HCT116 (cell line): ENCODE results near the gene ECSCR. TPM values are rescaled to one million over a fixed set of nuclear protein-coding genes. Genes with fewer than 3 reads are reported as not detected.

Experiments
- ATAC-seq: fragments of 200-7000 bp; cut with Tn5 transposase; 2 replicates; pipeline ENCODE4 v1.9.1; 2020; ENCODE audit warnings: mild to moderate bottlenecking, moderate library complexity
- BruUV-seq: library from RNA; stranded (reverse); fragments of 400-500 nt; replicated peaks from 2 replicates; lab custom pipeline; 2021; lab: Mats Ljungman, UMichigan
- CTCF ChIA-PET: fragments of 300-600 bp; sonication (Branson Sonifier 250); formaldehyde crosslinking; loops from one replicate; lab custom pipeline; 2021; ENCODE audit warnings: antibody characterized with exemption; lab: Charles Lee
- POLR2A ChIA-PET: fragments of 300-600, 350-600 bp; sonication (Branson Sonifier 250); formaldehyde crosslinking; loops from one replicate; lab custom pipeline; 2021; ENCODE audit warnings: antibody characterized with exemption; lab: Charles Lee
- RAD21 ChIA-PET, 2 experiments: fragments of 300-600 bp; sonication (Branson Sonifier 250); formaldehyde crosslinking; loops; one replicate each; lab custom pipeline; 2023; ENCODE audit warnings: low total read pairs in 2 of 2; ENCODE audit not compliant: uncharacterized antibody in 2 of 2, unreplicated experiment in 2 of 2, low non-redundant PET in 1 of 2; lab: Charles Lee
- DNase-seq: peaks from one replicate; pipeline ENCODE4 v3.0.0-alpha.2; 2010; ENCODE audit warnings: low read depth, low spot score
- H2AFZ ChIP-seq: fragments of 200-600 bp; shearing (Covaris generic), sonication (generic); 2 replicates; pipeline ENCODE4 v1.6.1; 2017; ENCODE audit warnings: low read depth, mixed run types, mixed read lengths, antibody characterized with exemption, low read length; ENCODE audit not compliant: poor library complexity, severe bottlenecking
- H3K27ac ChIP-seq: 2 replicates; pipeline ENCODE4 v1.5.1; 2012; ENCODE audit warnings: low read depth, low read length
- H3K27me3 ChIP-seq: fragments of 200-600 bp; sonication (generic); 2 replicates; pipeline ENCODE4 v1.6.1; 2016; ENCODE audit warnings: mixed run types, low read length, mixed read lengths; ENCODE audit not compliant: insufficient read depth
- H3K36me3 ChIP-seq, 2 experiments: fragments of 200-500 bp in 1 of 2; fragments of 200-600 bp in 1 of 2; sonication (Bioruptor generic) in 1 of 2; sonication (generic) in 1 of 2; 2 replicates each; pipeline versions ENCODE4 v1.5.1 to v1.6.1; 2014 to 2016; ENCODE audit warnings: low read length in 2 of 2, inconsistent platforms in 1 of 2, mixed read lengths in 1 of 2, mixed run types in 1 of 2; ENCODE audit not compliant: insufficient read depth in 2 of 2, control insufficient read depth in 1 of 2
- H3K4me1 ChIP-seq, 2 experiments: fragments of 200-600 bp in 1 of 2; sonication (generic) in 1 of 2; 2 replicates each; pipeline versions ENCODE4 v1.5.1 to v1.6.1; 2012 to 2017; ENCODE audit warnings: low read length in 2 of 2, inconsistent platforms in 1 of 2, mild to moderate bottlenecking in 1 of 2, mixed read lengths in 1 of 2, mixed run types in 1 of 2, moderate library complexity in 1 of 2; ENCODE audit not compliant: insufficient read depth in 2 of 2, control insufficient read depth in 1 of 2
- H3K4me2 ChIP-seq: fragments of 200-600 bp; sonication (generic); 2 replicates; pipeline ENCODE4 v1.6.1; 2017; ENCODE audit warnings: mixed run types, low read length, mixed read lengths
- H3K4me3 ChIP-seq, 2 experiments: fragments of 200-600 bp in 1 of 2; sonication (generic) in 1 of 2; replicated peaks in 1 of 2; 2 replicates each; pipeline ENCODE4 v1.5.1; 2011 to 2016; ENCODE audit warnings: low read length in 2 of 2, control low read depth in 1 of 2, low read depth in 1 of 2, mild to moderate bottlenecking in 1 of 2, mixed read lengths in 1 of 2, mixed run types in 1 of 2
- H3K79me2 ChIP-seq: fragments of 200-600 bp; sonication (generic); 2 replicates; pipeline ENCODE4 v1.6.1; 2017; ENCODE audit warnings: mild to moderate bottlenecking, mixed run types, low read length, moderate library complexity, mixed read lengths; ENCODE audit not compliant: insufficient read depth
- H3K9ac ChIP-seq: fragments of 200-600 bp; sonication (generic); 2 replicates; pipeline ENCODE4 v1.6.1; 2016; ENCODE audit warnings: low read length, mixed read lengths
- H3K9me2 ChIP-seq: fragments of 200-600 bp; sonication (generic), shearing (Covaris generic); 2 replicates; pipeline ENCODE4 v1.6.1; 2017; ENCODE audit warnings: mixed run types, mild to moderate bottlenecking, moderate library complexity; ENCODE audit not compliant: insufficient read depth
- H3K9me3 ChIP-seq, 2 experiments: fragments of 200-500 bp in 1 of 2; fragments of 200-600 bp in 1 of 2; sonication (Bioruptor generic) in 1 of 2; sonication (generic) in 1 of 2; 2 replicates each; pipeline ENCODE4 v1.6.1; 2014 to 2017; ENCODE audit warnings: low read length in 2 of 2, mixed read lengths in 2 of 2, inconsistent platforms in 1 of 2, low read depth in 1 of 2, mild to moderate bottlenecking in 1 of 2, mixed run types in 1 of 2, moderate library complexity in 1 of 2; ENCODE audit not compliant: control insufficient read depth in 1 of 2, insufficient read depth in 1 of 2
- H4K20me1 ChIP-seq: fragments of 200-600 bp; sonication (generic), shearing (Covaris generic); 2 replicates; pipeline ENCODE4 v1.6.1; 2017; ENCODE audit warnings: mixed run types, mild to moderate bottlenecking, moderate library complexity; ENCODE audit not compliant: insufficient read depth
- EGR1 ChIP-seq: IDR thresholded peaks from 2 replicates; pipeline ENCODE4 v1.6.1; 2012; ENCODE audit warnings: low read depth
- RAD21 ChIP-seq: IDR thresholded peaks from 2 replicates; pipeline ENCODE4 v1.6.1; 2012; ENCODE audit warnings: low read depth, mild to moderate bottlenecking
- SIN3A ChIP-seq: IDR thresholded peaks from 2 replicates; pipeline ENCODE4 v1.6.1; 2012; ENCODE audit warnings: low read depth
- YY1 ChIP-seq: IDR thresholded peaks from 2 replicates; pipeline ENCODE4 v1.6.1; 2011; ENCODE audit warnings: low read length, low read depth, moderate library complexity, mild to moderate bottlenecking; ENCODE audit not compliant: insufficient replicate concordance; ENCODE audit errors: extremely low read depth
- ZFX ChIP-seq: fragments of 450-650 bp; IDR thresholded peaks from 2 replicates; pipeline ENCODE4 v1.6.1; 2017
- intact Hi-C: fragments of 100-400 bp; cut with micrococcal nuclease; formaldehyde crosslinking; loops from 2 replicates; pipeline ENCODE4 v1.10.0; 2022
- total RNA-seq: library from RNA; stranded (reverse); gene quantifications from one replicate; pipeline ENCODE4 v1.2.1, GENCODE V29; 2021; ENCODE audit not compliant: unreplicated experiment

The ECSCR gene
- total RNA-seq, 1 experiment from 2014 or later, result not detected

DNA sequence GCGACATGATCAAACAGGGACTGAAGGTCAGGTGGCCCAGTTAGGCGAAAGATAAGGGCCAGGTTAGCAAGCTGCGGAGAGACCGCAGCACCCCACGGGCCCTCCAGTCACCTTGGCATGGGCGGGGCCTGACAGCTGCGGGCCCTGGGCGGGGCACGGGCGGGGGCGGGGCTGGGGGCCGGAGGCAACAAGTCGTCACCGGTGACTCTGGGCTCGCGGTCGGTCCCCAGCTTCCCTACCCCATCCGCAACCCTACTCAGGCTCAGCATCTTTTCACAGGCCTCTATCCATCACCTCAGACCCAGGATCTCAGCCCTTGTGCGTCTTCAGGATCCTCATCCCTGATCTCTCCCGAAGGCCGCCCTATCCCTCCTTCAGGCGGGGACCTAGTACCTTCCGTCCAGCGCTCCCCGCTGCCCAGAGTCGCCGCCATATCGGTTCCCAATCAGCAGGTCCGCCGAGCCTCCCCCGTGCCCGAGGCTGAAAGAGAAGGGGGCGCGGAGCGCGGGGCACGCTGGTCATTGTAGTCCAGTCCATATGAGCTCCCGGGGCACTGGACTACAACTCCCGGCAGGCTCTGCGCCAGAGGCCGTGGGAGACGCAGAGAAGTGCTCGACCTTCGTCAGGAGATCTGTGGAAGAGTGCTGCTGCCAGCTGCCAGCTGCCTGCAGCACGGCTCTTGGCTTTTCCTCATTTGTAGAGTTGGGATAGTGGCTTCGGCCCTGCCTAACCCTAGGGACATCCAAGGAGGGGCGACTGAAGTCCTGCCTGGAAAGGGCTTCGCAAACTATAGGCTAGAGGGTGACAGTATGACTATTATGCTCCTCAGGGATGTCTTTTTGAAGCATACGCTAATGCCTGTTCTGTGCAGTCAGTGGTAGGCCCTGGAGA, 23.3 kb downstream of the ECSCR start, which contains the start of gene DNAJC18:
Gene DNAJC18 (minus strand): TSS at position 513 of the 891 bp plus-strand sequence. CDS start 80 bp downstream, at position 433.
- DNase-seq (peak; percentile 62), ATAC-seq (peak; percentile 96)
- no peak for TF ChIP-seq SIN3A
- peak; percentile 62 for TF ChIP-seq YY1
- TF ChIP-seq EGR1, result peak; percentile 74
- peak; percentile 28; the same call in 1 of the 2 replicates for TF ChIP-seq ZFX
- no peak for TF ChIP-seq RAD21
- Histone ChIP-seq H3K27me3 (no peaks in the 10 kb centered on the region), H2AFZ (peak within 1 kb of the TSS; percentile 95), H3K9ac (peak within 1 kb of the TSS; percentile 65), H3K9me2 (no peaks in the 10 kb centered on the region), H3K9me3 (no peaks in the 10 kb centered on the region), H3K4me2 (peak within 1 kb of the TSS; percentile 98), H3K27ac (peak within 1 kb of the TSS; percentile 70), H3K4me3 (peak within 1 kb of the TSS; percentile 82 to 86), H3K79me2 (no peaks in the 10 kb centered on the region), H4K20me1 (no peaks in the 10 kb centered on the region), H3K36me3 (no peaks in the 10 kb centered on the region), H3K4me1 (peaks cover 2 to 23% of the 10 kb centered on the region in 2 experiments; a peak in 3 of 4 replicates)
- ChIA-PET CTCF (interaction anchor here (0.7 to 1.1 kb wide), 3 partner anchors 74 to 80 kb away, joined by 3 to 7 read pairs (median 4); no protein-coding TSS in a partner anchor), POLR2A (interaction anchor here (0.8 to 1.2 kb wide), 3 partner anchors 43 to 122 kb away, joined by 3 to 4 read pairs (median 3); partner anchors contain the start of genes STING1 and UBE2D2), RAD21 (no interaction called here)
- intact Hi-C loops, result no loop called here
- no TSS peak for BruUV-seq

DNA sequence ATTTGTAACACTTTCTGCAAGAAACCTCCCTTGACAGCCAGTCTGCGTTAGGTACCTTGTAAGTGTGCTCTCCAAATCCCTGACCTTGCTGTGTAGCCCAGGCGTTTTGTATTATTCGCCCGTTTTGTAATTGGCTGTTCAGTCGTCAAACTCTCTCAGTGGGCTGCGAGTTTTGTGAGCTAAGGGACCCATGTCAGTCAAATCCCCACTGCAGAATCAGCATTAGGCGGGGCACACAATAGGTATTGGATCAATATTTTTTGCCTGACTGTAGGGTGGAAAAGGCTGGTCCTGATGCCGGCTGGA, 23.9 kb downstream of the ECSCR start:
- H3K4me3 ChIP-seq, result peak overlapping the region; percentile 82 to 86
- CTCF ChIA-PET, result no interaction called here
- TF ChIP-seq YY1, result no peak
- TF ChIP-seq, all 23 proteins: peak for 0
- POLR2A ChIA-PET, result interaction anchor here (1.2 kb wide), 2 partner anchors 44 to 122 kb away, joined by 3 to 4 read pairs; partner anchors contain the start of genes STING1 and UBE2D2
- peak; percentile 8 for ATAC-seq
- Histone ChIP-seq H2AFZ (peak overlapping the region; percentile 83), H3K4me2 (peak overlapping the region; percentile 98), H3K27me3 (no peaks in the 10 kb centered on the region), H3K9me3 (no peaks in the 10 kb centered on the region), H3K4me1 (peaks cover 2 to 17% of the 10 kb centered on the region in 2 experiments; a peak in 3 of 4 replicates), H3K27ac (peak overlapping the region; percentile 0; the same call in 1 of the 2 replicates), H3K9me2 (no peaks in the 10 kb centered on the region), H3K9ac (peak overlapping the region; percentile 65; the same call in 1 of the 2 replicates), H4K20me1 (no peaks in the 10 kb centered on the region), H3K36me3 (no peaks in the 10 kb centered on the region), H3K79me2 (no peaks in the 10 kb centered on the region)
- RAD21 ChIA-PET, result no interaction called here
- DNase-seq, result no peak
- intact Hi-C loops, result no loop called here
- no TSS peak for BruUV-seq
